ENCODE results near the gene DUXB.

- TF ChIP-seq EZH2 (IDR thresholded peaks at IDR 0.05) = no peak
- no peak for TF ChIP-seq CTCF (IDR thresholded peaks at IDR 0.05)
Observed at GRCh38 chr16:75718452-75718851, 17.2 kb upstream of the DUXB start.
